Stimulated activated naive CD8-positive, alpha-beta T cell treated with anti-CD3 and anti-CD28 coated beads, Interleukin-15, Interleukin-2, amounts not matched to agents 100 ng/mL and 50 ng/mL, for 24 hours (primary cell): Measurements from ENCODE around the gene FBXL13.
"Not testable (repeated sequence)": the region's sequence is repeated elsewhere in the genome, so short reads cannot be mapped to it uniquely, and the experiment has no call there.

Experiments used
- H3K27ac Mint-ChIP-seq: one replicate; pipeline ENCODE4 v1.8.0; 2021; ENCODE audit warnings: mild to moderate bottlenecking, mixed read lengths
- H3K27me3 Mint-ChIP-seq: one replicate; pipeline ENCODE4 v1.8.0; 2021; ENCODE audit warnings: mixed read lengths
- H3K36me3 Mint-ChIP-seq: one replicate; pipeline ENCODE4 v1.8.0; 2021; ENCODE audit warnings: low read depth, mixed read lengths
- H3K4me1 Mint-ChIP-seq: one replicate; pipeline ENCODE4 v1.8.0; 2021; ENCODE audit warnings: low read depth, mixed read lengths
- H3K4me3 Mint-ChIP-seq: one replicate; pipeline ENCODE4 v1.8.0; 2021; ENCODE audit warnings: mild to moderate bottlenecking, mixed read lengths
- H3K9me3 Mint-ChIP-seq: one replicate; pipeline ENCODE4 v1.8.0; 2021; ENCODE audit warnings: mixed read lengths

Gene FBXL13

DNA sequence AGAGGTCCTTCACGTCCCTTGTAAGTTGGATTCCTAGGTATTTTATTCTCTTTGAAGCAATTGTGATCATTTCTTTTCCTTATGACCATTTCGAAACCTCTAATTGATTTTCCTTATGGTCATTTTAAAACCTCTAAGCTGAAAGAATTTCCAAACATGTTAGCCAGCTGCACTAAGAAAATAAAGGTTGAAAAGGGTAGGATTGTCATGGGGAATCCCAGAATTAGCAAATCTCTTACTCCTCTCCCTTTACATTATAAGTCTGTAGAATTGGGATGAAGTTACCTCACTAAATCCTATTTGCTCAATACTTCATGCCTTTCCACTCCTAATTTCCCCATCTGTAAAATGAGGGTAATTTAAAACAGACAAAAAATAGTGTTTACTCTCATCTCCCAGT, 246.3 kb downstream of the FBXL13 start:
- peaks cover 29% of the 10 kb centered on the region for H3K36me3 Mint-ChIP-seq
- H3K27ac Mint-ChIP-seq = no peak overlapping the region
- H3K9me3 Mint-ChIP-seq = no peaks in the 10 kb centered on the region
- H3K4me1 Mint-ChIP-seq = no peaks in the 10 kb centered on the region
- H3K27me3 Mint-ChIP-seq = no peaks in the 10 kb centered on the region
- H3K4me3 Mint-ChIP-seq = no peak overlapping the region

DNA sequence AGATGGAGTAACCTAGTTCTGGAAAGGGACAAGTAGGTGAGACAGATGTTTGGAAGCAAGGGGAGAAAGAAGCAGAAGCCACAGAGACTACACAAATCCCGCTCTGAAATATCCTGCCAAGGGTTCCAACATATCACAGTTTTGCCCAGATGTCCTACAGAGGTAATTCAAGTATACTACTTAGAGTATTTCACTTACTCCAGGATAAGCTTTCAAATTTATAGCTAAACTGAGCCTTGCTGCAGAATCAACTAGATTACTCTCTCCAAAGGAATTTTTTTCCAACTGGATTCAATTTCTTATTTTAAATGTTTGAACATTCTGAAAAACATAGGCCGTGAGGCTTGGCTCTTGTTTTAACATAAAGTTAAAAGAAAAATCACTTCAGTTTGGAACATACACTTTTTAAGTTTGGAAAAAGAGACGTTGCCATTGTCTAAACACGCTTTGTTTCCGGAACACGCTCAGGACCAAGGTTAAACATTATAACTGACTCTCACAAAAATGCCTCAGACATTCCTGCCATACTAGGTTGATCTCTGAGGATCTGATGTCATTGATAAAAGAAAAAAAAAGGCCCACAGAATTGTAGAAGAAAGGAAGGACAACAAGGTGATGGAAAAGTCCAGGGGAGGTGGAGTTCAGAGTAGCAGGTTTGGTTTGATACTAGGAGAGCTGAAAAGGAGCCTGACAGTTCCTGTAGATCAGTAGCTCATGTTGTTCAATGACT, 251.0 kb downstream of the FBXL13 start:
- H3K27ac Mint-ChIP-seq = no peak overlapping the region
- H3K4me3 Mint-ChIP-seq = no peak overlapping the region
- no peaks in the 10 kb centered on the region for H3K4me1 Mint-ChIP-seq
- no peaks in the 10 kb centered on the region for H3K27me3 Mint-ChIP-seq
- H3K9me3 Mint-ChIP-seq = no peaks in the 10 kb centered on the region
- H3K36me3 Mint-ChIP-seq = peaks cover 26% of the 10 kb centered on the region

DNA sequence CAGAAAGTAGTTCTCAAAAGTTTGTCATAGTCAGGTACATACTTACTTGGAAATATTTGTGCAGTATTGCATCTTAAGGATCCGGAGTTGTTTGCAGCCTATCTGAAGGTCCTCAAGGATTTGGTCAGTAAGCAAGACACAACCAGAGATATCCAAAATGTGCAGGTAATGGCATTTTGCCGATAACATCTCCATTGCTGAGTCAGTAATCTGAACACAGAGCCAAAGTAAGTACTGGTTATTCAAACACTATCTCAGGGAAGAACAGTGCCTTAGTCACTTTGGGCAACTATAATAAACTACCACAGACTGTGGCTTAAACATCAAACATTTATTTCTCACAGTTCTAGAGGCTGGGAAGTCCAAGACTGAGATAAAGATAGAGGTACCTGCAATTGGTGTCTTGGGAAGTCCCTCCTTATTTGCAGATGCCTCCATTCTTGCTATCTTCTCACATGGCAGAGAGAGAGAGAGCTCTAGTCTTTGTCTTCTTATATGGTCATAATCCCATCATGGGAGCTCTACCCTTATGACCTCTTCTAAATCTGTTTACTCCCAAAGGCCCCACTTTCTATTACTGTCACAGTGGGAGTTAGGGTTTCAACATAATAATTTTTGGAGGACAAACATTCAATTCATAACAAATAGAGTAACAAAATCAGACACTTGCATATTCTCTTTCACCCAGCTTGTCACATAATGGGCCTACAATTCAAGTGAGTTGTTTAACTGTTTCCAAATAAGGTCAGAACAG, 252.4 kb downstream of the FBXL13 start:
- no peak overlapping the region for H3K4me3 Mint-ChIP-seq

DNA sequence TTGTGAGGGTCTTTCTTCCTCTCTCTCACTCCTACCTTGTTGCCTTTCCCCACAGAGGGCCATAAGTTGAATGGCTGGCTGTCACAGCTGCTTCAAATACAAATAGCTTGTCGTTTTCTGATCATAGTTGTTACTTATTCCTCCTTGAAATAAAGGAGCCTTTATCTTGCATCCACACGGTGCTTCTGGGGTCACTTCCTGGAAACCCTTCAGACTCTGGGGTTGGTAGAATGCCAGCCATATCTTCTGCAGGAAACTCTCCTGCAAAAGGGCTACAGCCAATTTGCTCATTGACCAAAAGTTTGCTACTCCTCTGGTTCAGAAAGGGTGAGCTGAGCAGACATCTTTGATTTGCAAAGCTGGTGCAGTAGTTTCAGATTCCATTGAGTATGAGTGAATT, 255.4 kb downstream of the FBXL13 start:
- Mint-ChIP-seq H3K4me1 (peaks cover 2% of the 10 kb centered on the region), H3K36me3 (peaks cover 15% of the 10 kb centered on the region), H3K4me3 (no peak overlapping the region), H3K27ac (no peak overlapping the region), H3K9me3 (no peaks in the 10 kb centered on the region), H3K27me3 (no peaks in the 10 kb centered on the region)

More for the DNA sequence above, 252.4 kb downstream of the FBXL13 start:
- peaks cover 12% of the 10 kb centered on the region for H3K36me3 Mint-ChIP-seq
- no peaks in the 10 kb centered on the region for H3K27me3 Mint-ChIP-seq
- no peaks in the 10 kb centered on the region for H3K9me3 Mint-ChIP-seq
- H3K27ac Mint-ChIP-seq = no peak overlapping the region
- no peaks in the 10 kb centered on the region for H3K4me1 Mint-ChIP-seq

DNA sequence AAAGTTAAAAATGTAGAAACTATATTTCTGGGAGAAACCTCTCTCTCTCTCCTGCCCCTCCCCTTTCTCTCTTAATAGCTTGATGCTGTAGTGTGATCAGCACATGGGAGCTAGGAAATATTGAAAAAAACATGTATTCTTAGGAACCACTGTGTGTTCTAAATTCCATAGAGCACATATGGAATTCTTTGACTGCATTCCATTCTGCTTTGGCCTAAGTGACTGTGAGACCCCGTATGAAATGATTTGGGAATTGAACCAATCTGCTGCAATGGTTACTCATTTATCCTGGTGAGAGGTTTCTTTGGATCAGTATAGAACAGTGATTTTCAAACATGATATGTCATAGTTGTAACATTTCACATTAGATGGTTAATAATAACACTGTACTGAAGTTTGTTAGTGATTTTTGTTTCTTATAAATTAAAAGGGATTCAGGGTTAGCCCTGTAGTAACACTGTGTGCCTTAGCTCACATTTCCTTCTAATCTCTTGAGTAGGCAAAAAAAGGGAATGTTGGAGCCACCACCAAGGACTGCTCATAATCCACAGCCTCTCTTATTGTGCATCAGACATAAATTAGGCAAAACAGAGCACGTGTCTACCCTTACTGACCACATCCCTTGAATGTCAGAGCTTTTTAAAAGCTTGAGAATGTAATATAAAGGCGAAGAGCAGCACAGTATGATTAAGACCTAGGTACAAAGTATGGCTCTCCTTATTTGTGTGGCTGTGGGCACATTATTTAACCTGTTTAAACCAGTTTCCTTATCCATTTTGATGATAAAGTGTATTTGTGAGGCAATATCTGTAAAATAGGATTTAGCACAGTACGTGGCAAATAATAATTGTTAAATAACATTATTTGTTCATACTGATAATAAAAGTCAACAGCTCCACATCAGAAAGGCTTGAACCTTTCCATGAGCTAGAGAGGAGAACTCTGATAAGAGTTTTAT, 256.7 kb downstream of the FBXL13 start:
- H3K4me1 Mint-ChIP-seq = peaks cover 14% of the 10 kb centered on the region
- H3K27ac Mint-ChIP-seq = no peak overlapping the region
- peaks cover 15% of the 10 kb centered on the region for H3K36me3 Mint-ChIP-seq
- H3K4me3 Mint-ChIP-seq = no peak overlapping the region
- H3K9me3 Mint-ChIP-seq = no peaks in the 10 kb centered on the region
- H3K27me3 Mint-ChIP-seq = no peaks in the 10 kb centered on the region

DNA sequence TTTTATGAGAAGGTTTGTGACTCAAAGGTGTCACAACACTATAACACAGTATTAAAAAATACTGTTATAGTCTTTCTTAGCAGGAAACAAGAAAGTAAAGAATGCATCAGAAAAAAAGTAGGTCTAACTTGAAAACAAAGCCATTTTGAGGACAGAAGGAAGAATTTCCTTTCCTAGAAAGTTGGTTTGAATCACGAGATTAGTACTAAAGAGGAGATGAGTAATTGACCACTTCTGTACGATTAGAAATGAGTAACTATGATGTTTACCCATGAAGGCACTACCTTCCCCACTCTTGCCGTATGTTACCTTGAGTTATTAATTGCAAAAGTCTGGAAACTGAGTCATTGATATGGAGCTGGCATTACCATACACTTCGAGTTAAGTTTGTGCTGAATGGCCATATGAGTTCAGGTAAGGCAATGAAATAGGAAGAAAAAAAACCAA, 260.5 kb downstream of the FBXL13 start:
- no peak overlapping the region for H3K4me3 Mint-ChIP-seq

DNA sequence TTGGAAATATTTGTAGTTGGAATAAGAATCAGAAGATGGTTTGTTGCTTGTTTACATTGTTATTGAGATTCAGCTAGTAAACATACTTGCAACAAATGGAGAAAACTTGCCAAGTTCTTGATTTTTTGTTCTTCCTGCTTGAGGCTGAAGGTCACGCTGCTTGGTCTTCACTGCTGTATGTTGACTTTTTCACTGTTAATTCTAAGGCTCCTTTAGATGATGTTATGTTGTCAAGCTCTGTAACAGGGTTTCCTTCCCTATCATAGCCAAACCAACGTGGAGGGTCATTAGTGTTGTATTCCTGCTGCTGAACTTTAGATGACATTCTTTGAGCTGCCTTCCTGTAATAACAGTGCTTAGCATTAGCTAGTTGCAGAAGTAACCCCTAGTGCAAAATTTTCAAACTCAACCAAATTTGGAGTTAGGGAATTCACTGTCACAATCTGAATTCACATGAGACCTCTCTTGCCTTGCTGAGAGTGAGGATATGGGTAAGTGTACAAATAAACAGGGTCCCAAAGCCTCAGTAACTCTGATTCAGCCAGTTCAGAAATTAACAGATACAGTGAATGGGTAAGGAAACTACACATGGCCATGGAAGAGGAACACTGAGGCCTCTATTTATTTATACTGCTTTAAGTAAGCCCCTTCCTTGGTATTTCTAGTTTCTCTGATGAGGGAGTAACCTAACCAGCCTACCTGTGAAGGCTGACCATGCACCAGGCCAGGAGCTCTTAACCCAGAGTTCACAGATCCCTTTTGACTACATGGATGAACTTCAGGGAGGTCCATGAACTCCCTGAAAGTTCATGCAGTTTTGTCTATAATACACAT, 261.2 kb downstream of the FBXL13 start:
- H3K27me3 Mint-ChIP-seq = no peaks in the 10 kb centered on the region
- H3K4me3 Mint-ChIP-seq = no peak overlapping the region
- H3K27ac Mint-ChIP-seq = no peak overlapping the region
- H3K9me3 Mint-ChIP-seq = no peaks in the 10 kb centered on the region
- H3K4me1 Mint-ChIP-seq = peaks cover 14% of the 10 kb centered on the region
- peaks cover 12% of the 10 kb centered on the region for H3K36me3 Mint-ChIP-seq

More for the DNA sequence above, 260.5 kb downstream of the FBXL13 start:
- Mint-ChIP-seq H3K27me3 (no peaks in the 10 kb centered on the region), H3K9me3 (no peaks in the 10 kb centered on the region), H3K36me3 (peaks cover 16% of the 10 kb centered on the region), H3K27ac (no peak overlapping the region), H3K4me1 (peaks cover 14% of the 10 kb centered on the region)

DNA sequence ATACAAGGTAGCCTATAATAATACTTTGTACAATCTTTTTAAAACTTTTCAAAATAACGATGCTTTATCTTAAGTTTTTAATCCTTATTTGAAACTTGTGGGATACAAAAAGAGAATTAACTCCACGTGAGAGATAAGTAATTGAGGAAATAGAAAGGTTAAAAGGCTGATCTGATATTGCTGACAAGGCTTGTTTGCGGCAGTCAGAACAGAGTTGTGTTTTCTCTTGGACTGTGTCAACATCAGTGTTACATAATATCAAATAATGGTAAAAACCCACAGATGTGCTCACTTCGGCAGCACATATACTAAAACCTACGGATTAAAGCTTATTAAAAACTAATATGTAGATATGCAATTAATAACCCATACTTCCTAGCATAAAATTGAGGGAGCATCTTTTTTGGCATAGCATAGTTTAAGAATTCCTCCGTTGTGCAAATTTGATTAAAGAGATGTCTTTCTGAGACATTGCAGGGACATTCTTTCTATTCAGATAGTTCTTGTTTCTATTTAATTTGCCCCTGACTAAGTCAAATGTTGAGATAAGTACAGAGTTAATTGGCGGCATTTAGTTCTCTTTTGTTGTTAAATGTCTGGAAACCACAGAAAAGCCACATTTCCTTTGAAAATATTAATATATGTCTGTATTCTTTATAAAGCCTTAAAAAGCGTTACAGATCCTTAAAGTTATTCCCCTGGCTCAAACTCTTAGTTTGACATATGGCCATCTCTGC, 262.5 kb downstream of the FBXL13 start:
- Mint-ChIP-seq H3K9me3 (no peaks in the 10 kb centered on the region), H3K4me3 (no peak overlapping the region), H3K36me3 (peaks cover 12% of the 10 kb centered on the region), H3K27ac (no peak overlapping the region), H3K27me3 (no peaks in the 10 kb centered on the region), H3K4me1 (peaks cover 14% of the 10 kb centered on the region)

DNA sequence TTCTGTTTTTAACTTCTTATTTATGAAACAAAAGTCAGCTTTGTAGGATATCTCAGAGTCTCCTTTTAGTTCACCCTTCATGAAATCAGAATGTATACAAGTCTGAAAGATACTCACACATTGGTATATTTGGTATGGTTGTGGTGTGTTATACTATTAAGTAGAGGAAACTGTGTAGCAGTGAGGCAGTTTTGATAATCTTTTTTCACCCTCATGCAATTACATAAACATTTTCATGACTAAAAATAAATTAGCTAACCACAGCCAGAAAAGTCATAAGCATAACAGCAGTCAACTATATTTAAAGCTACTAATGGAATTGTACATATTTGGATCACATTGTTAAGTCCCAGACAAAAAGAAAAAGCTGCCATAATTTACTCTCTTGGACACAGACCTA, 263.7 kb downstream of the FBXL13 start:
- no peaks in the 10 kb centered on the region for H3K9me3 Mint-ChIP-seq
- no peak overlapping the region for H3K4me3 Mint-ChIP-seq
- H3K27ac Mint-ChIP-seq = no peak overlapping the region
- peaks cover 12% of the 10 kb centered on the region for H3K36me3 Mint-ChIP-seq
- no peaks in the 10 kb centered on the region for H3K27me3 Mint-ChIP-seq
- H3K4me1 Mint-ChIP-seq = peaks cover 14% of the 10 kb centered on the region

DNA sequence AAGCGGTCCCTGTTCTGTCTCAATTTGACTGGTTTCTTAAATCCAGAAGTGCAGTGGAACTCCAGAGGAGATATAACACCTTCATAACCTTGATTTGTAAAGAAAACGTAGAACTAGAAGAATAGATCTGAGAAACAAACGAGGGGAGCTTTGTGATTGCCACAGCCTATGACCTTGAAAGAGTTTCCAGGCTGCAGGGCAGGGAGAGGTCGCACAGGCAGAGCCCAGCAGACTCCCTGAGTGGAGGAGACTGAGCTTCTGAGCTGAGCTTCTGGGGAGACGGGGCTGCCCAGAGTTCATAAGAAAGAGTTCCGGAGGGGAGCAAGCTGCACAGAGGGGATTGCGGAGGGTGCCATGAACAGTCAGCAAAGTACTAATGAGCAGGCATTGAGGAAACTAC, 268.0 kb downstream of the FBXL13 start:
- H3K9me3 Mint-ChIP-seq = peaks cover 7% of the 10 kb centered on the region
- no peak overlapping the region for H3K27ac Mint-ChIP-seq
- H3K4me3 Mint-ChIP-seq = no peak overlapping the region
- no peaks in the 10 kb centered on the region for H3K27me3 Mint-ChIP-seq
- no peaks in the 10 kb centered on the region for H3K4me1 Mint-ChIP-seq
- H3K36me3 Mint-ChIP-seq = peaks cover 8% of the 10 kb centered on the region

DNA sequence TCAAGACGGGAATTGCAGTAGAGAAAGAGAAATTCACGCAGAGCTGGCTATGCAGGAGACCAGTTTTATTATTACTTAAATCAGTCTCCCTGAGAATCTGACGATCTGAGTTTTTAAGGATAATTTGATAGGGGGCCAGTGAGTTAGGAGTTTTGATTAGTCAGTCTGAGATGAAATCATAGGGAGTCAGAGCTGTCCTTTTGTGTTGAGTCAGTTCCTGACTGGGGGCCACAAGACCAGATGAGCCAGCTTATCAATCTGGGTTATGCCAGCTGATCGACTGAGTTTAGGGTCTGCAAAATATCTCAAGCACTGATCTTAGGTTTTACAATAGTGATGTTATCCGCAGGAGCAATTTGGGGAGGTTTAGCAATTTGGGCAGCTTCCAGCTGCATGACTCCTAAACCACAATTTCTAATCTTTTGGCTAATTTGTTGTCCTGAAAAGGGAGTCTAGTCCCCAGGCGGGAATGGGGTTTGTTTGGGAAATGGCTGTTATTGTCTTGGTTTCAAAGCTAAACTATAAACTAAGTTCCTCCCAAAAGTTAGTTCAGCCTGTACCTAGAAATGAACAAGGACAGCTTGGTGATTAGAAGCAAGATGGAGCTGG, 278.5 kb downstream of the FBXL13 start:
- Mint-ChIP-seq H3K9me3 (peaks cover 11% of the 10 kb centered on the region), H3K36me3 (peaks cover 44% of the 10 kb centered on the region)
- not testable (repeated sequence) for H3K27ac Mint-ChIP-seq, H3K27me3 Mint-ChIP-seq, H3K4me3 Mint-ChIP-seq, H3K4me1 Mint-ChIP-seq

DNA sequence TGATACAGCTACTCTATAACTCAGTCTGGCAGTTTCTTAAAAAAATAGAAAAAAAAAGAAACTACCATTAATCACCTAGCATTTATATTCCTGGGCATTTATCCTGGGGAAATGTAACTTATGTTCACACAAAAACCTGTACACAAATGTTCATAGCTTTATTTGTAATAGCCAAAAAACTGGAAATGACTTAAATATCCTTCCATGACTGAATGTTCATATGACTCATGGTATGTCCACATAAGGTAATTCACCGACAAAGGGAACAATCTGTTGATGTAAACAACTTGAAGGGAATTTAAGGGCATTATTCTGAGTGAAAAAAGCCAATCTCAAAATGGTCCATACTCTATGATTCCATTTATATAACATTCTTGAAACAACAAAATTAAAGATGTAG, 280.0 kb downstream of the FBXL13 start:
- H3K27me3 Mint-ChIP-seq, H3K4me3 Mint-ChIP-seq, H3K9me3 Mint-ChIP-seq, H3K4me1 Mint-ChIP-seq, H3K27ac Mint-ChIP-seq: not testable (repeated sequence)
- H3K36me3 Mint-ChIP-seq = peaks cover 35% of the 10 kb centered on the region

DNA sequence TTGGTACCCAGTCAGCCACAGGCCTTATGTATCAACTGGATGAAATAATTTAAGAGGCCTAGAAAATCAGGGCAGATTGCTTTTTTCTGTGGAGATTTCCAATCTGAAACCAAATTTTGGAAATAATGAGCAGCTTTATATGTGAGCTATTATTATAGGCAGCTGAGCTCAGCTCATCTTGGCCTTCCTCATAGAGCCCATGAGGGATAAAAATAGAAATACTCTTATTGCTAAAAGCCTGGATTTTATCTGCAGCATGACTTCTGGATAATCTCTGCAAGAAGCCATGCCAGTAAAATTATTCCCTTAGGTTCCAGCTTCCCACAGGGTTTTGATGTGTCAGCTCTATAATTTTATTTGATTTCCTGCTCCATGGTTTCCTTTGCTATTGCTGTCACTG, 282.8 kb downstream of the FBXL13 start:
- H3K36me3 Mint-ChIP-seq = peaks cover 31% of the 10 kb centered on the region
- not testable (repeated sequence) for H3K27me3 Mint-ChIP-seq, H3K27ac Mint-ChIP-seq, H3K4me1 Mint-ChIP-seq, H3K9me3 Mint-ChIP-seq, H3K4me3 Mint-ChIP-seq
